Suppressor macrophage (primary cell): ENCODE results near the gene CDYL2.

Experiments used
- DNase-seq, 4 experiments: peaks; one replicate each; pipeline ENCODE4 v3.0.0-alpha.2; 2020 to 2022

Gene CDYL2

GRCh38 chr16:80704751-80705505, 99.5 kb downstream of the CDYL2 start:
- DNase-seq, result no peak

GRCh38 chr16:80703131-80704071, 101.0 kb downstream of the CDYL2 start:
- DNase-seq, result no peak

- no peak for DNase-seq
Measured at GRCh38 chr16:80702696-80703095, 101.7 kb downstream of the CDYL2 start.

DNA sequence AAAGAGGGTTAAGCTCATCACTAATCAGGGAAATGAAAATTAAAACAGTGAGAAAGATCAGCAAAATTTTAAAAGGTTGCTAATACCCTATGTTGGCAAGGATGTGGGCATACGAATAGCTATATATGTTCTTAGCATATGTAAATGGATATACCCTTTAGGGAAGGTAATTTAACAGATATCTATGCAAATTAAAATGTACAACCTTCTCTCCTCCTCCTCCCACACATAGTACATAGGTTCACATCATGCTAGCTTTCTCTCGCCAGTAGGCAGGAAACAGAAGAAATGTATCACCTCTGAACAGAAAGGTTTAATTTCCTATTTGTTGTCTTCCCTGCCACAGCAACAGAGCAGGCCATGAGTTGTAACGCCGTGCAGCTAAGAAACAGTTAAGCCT, 103.8 kb downstream of the CDYL2 start:
- DNase-seq, result no peak

DNA sequence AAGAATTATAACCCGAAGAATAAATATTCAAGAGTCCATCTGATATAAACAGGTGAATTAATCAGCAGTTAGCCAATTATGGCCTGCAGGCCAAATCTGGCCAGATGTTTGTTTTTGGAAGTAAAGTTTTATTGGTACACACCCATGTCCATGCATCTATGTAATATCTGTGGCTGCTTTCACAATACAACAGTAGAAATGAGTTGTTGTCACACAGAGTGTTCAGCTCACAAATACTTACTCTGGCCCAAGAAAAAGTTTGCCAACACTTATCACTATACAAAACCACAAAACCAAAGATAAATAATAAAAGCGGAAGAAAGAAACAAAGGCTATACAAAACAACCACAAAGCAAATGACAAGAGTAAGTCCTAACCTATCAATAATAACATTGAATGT, 109.4 kb downstream of the CDYL2 start:
- no peak for DNase-seq

DNA sequence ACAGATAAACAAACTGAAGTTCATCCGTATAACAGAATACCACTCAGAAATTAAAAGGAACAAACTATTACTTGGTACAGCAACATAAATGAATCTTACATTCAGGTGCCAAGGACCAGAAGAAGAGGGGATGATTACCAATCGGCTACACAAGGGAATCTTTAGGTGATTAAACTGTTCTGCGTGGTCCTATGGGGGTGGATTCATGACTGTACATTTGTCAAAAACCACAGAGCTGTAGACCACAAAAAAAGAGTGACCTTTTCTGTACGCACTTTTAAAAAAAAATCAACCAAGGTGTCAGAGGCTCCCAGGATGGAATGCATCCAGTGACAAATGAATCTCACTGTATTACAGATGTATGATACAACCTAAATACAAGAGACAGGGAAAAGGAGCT, 110.8 kb downstream of the CDYL2 start:
- no peak for DNase-seq

- no peak for DNase-seq
Measured at GRCh38 chr16:80692270-80692669, 112.1 kb downstream of the CDYL2 start.

- no peak for DNase-seq
Measured at GRCh38 chr16:80691111-80691741, 113.2 kb downstream of the CDYL2 start.

DNA sequence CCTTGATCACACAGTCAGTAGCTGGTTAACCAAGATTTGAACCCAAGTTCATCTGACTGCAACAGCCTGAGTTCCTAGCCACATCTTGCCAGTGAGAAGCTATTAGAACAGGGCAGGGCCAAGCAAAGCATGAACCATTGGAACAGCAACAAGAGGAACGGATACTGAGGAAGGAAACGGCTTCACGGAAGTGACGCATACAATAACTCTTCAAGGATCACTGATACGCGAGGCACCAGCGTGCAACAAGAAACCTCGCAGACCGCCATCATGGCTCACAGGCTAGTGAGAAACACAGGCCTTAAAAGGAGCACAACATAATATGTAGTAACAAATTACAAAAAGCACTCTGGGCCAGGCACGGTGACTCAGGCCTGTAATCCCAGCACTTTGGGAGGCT, 114.9 kb downstream of the CDYL2 start:
- DNase-seq, result peak in 1 of 4 experiments; percentile 4

GRCh38 chr16:80687606-80688005, 116.8 kb downstream of the CDYL2 start:
- DNase-seq, result no peak

DNA sequence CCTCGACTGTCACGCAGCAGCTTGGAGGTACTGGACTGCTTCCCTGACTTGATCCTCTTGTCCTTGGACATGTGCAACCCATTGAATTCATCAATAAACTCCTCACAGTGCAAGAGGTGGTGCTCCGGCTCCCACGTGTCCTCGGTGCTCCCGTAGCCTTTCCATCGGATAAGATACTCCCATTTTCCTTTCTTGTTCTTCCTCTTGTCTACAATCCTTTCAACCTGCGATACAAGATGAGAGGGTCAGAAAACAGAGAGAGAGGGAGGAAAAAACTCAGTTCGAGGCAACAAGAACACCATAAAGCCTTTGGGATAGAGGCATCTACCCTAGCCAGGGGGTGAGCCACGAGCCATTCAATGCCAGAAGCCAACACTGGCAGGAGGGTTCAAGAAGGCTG, 119.5 kb downstream of the CDYL2 start:
- no peak for DNase-seq

DNA sequence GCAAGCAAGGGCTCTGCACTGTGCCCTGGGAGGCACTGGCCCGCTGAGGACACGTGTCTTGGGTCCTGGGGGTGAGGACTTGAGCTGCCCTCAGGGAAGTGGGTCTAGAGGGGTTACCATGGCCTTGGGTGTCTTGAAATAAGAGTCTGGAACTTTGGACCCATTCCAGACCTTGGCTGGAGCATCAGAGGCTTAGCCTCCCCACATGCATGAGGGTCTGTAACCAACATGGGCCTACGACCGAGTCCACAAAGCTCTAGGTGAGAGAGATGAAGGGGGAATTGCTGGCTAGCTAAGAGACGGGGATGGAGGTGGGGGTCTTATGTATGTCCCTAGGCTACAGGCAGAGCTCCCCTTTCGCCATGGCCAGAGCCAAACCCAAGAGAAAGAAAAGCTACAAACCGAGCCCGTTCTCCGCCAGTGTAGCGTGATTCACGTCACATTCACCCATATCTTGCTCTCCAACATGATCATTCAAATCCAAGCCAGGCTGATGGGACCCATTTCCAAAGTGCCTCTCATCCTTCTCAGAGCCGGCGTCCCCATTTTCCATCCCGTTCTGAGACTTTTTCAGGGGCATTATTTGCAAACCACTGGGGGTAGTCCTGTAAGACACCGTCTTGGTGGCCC, 120.1 kb downstream of the CDYL2 start:
- no peak for DNase-seq

DNA sequence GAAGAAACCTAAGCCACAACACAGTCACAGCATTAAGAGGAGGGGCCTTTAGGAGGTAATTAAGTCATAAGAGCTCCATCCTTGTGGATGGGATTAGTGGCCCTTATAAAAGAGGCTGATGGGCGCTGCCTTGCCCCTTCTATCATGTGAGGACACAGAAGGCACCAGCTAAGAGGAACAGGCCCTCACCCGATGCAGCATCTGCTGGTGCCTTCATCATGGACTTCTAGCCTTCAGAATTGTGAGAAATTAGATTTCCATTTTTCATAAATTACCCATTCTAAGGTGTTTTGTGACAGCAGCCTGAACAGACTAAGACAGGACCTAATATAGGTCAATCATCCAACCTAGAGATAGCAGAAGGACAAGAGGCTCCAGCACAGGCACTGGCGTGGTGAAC, 120.8 kb downstream of the CDYL2 start:
- no peak for DNase-seq

DNA sequence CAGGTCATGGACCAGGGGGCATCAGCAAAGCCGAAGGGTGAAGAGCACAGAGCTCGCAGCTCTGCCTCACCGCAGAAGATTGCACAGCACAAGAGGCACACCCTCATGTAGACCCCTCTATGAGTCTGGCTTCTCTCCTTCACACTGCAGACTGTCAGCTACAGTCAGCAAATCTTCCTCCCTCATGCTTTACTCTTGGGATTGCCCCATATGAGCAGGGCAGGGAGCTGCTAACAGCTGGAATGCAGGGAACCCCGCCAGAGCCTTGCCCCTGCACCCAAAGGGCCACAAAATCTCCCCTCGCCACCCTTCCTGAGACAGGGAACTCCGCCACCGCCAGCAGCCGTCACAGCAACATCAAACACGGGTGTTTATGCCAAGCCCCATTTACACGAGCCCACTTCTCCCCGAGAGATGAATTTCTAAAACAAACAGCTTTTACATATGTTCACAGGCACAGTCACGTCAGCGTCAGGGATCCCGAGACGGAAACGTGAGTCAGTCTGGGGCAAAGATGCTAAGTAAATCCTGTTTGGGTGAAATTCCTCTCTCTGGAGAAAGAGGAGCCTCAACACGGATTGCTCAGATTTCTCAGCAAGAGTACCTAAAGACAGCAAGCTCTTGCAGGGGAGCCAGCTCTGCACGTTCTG, 121.9 kb downstream of the CDYL2 start:
- no peak for DNase-seq

- DNase-seq, result no peak
Measured at GRCh38 chr16:80681436-80681835, 123.0 kb downstream of the CDYL2 start.

- peak in 2 of 4 experiments; percentile 8 to 12 for DNase-seq
Measured at GRCh38 chr16:80680839-80681238, 123.6 kb downstream of the CDYL2 start.

- DNase-seq, result no peak
Measured at GRCh38 chr16:80680046-80680445, 124.4 kb downstream of the CDYL2 start.

- no peak for DNase-seq
Measured at GRCh38 chr16:80674884-80675283, 129.5 kb downstream of the CDYL2 start.

- DNase-seq, result no peak
Measured at GRCh38 chr16:80672379-80672778, 132.0 kb downstream of the CDYL2 start.

DNA sequence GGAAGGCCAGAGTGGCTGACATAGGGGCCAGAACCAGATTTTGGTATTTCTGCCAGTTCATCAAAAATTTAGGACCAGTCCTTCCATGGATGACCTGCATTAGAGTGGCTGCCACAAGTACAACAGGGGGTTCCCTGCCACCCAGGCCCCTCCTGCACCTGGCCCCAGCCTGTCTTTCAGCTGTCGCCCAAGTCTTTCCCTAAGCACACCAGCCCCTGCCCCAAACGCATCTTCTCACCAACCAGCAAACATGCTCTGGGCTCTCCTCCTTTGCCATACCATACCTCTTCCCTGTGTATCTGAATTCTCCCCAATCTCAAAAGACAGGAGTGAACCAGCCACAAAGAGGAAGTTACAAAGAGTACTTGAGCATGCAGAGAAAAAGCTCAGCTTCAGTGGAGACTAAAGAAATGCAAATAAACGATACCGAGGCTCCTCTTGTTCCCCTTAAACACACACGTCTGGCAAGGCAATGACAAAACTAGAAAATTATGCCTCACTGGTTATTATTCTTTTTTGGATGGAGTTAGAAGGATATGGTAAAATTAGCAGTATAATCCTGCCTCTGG, 133.0 kb downstream of the CDYL2 start:
- DNase-seq, result peak in 2 of 4 experiments; percentile 45 to 55

DNA sequence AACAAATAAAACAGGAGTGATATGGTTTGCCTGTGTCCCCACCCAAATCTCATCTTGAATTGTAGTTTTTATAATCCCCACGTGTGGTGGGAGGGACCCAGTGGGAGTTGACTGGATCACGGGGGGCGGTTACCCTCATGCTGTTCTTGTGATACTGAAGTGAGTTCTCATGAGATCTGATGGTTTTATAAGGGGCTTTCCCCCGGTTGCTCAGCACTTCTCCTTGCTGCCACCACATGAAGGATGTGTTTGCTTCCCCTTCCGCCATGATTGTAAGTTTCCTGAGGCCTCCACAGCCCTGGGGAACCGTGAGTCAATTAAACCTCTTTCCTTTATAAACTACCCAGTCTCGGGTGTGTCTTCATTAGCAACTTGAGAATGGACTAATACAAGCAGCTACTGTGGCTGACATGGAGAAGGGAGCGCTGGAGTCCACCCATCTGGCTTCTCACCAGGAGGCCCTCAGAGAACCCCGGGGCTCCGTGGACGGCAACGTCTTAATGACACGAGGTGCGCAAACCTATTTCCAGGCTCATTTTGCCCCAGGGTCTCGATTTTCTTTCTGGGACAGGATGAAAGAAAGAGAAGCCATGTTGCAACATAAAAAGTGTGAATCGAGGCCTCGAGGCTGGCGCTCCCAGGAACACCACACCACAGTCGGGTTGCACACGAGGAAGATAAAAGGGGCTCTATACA, 134.1 kb downstream of the CDYL2 start:
- DNase-seq, result peak; percentile 13 to 41 (median 34)
